Measurements from ENCODE around the gene ALKBH5. TPM values are rescaled to one million over a fixed set of nuclear protein-coding genes. Genes with fewer than 3 reads are reported as not detected.

ALKBH5 gene
- total RNA-seq, 2 experiments from 2014 or later = 122 to 127 TPM

DNA sequence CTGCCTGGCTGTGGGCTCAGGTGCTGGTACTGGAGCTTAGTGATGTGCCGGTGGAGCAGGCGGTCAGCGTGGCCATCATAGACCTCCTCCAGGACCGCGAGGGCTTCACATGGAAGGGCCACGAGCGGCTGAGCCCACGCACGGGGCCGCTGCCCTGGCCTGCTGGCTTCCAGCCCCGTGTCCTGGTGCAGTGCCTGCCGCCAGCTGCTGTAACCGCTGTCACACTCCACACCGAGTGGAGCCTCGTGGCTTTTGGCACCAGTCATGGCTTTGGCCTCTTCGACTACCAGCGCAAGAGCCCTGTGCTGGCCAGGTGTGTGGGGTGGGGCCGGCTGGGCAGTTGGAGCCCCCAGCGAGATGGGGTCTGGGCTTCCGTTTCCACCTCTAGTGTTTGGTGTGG lies 53.8 kb downstream of the ALKBH5 start:
- peaks cover 19% of the 10 kb centered on the region for H3K4me1 Mint-ChIP-seq (ENCODE audit: low read depth)
- DNase-seq = no peak
- intact Hi-C loops (cut with micrococcal nuclease) = no loop called here
- no peaks in the 10 kb centered on the region for H3K9me3 Mint-ChIP-seq
- no peak overlapping the region for H3K4me3 Mint-ChIP-seq
- ChIA-PET POLR2A (no interaction called here), CTCF (interaction anchor here (1.0 kb wide), 1 partner anchor 11 kb away, joined by 4 read pairs; no protein-coding TSS in a partner anchor)
- no peak overlapping the region for H3K27ac Mint-ChIP-seq
- H3K36me3 Mint-ChIP-seq = peaks cover 7% of the 10 kb centered on the region
- no peaks in the 10 kb centered on the region for H3K27me3 Mint-ChIP-seq

DNA sequence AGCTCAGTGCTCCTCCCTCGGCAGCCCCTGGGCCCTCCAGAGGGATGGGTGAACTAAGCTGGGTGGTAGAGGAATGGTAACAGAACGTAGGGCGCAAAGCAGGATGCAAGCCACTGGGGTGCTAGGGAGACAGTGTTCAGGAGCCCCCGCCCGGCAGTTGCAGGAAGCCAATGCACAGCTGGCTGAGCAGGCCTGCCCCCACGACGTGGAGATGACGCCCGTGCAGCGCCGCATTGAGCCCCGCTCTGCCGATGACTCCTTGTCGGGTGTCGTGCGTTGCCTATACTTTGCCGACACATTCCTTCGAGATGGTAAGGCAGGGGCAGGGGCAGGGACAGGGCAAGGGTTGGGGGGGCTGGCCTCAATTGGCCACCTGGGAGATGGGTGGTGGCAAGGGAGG lies 54.7 kb downstream of the ALKBH5 start:
- Mint-ChIP-seq H3K4me3 (no peak overlapping the region), H3K27ac (no peak overlapping the region), H3K36me3 (peaks cover 7% of the 10 kb centered on the region), H3K4me1 (ENCODE audit: low read depth) (peaks cover 19% of the 10 kb centered on the region), H3K27me3 (no peaks in the 10 kb centered on the region), H3K9me3 (no peaks in the 10 kb centered on the region)
- no peak for DNase-seq
- intact Hi-C loops (cut with micrococcal nuclease) = no loop called here
- CTCF ChIA-PET = interaction anchor here (1.0 kb wide), 1 partner anchor 10 kb away, joined by 4 read pairs; no protein-coding TSS in a partner anchor
- POLR2A ChIA-PET = no interaction called here

DNA sequence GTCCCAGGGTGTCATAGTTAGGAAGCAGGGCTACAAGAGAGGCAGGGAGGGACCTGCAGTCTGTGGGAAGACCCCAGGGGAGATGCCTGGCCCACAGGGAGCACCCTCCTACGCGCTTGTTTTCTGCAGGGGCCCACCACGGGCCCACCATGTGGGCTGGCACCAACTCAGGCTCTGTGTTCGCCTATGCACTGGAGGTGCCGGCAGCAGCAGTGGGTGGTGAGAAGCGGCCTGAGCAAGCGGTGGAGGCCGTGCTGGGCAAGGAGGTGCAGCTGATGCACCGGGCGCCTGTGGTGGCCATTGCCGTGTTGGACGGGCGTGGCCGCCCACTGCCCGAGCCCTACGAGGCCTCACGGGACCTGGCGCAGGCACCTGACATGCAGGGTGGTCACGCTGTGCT lies 56.8 kb downstream of the ALKBH5 start:
- no peak overlapping the region for H3K4me3 Mint-ChIP-seq
- no peaks in the 10 kb centered on the region for H3K9me3 Mint-ChIP-seq
- H3K27me3 Mint-ChIP-seq = no peaks in the 10 kb centered on the region
- POLR2A ChIA-PET = no interaction called here
- peaks cover 10% of the 10 kb centered on the region for H3K4me1 Mint-ChIP-seq (ENCODE audit: low read depth)
- H3K36me3 Mint-ChIP-seq = peaks cover 3% of the 10 kb centered on the region
- intact Hi-C loops (cut with micrococcal nuclease) = no loop called here
- no peak overlapping the region for H3K27ac Mint-ChIP-seq
- no peak for DNase-seq
- CTCF ChIA-PET = no interaction called here

DNA sequence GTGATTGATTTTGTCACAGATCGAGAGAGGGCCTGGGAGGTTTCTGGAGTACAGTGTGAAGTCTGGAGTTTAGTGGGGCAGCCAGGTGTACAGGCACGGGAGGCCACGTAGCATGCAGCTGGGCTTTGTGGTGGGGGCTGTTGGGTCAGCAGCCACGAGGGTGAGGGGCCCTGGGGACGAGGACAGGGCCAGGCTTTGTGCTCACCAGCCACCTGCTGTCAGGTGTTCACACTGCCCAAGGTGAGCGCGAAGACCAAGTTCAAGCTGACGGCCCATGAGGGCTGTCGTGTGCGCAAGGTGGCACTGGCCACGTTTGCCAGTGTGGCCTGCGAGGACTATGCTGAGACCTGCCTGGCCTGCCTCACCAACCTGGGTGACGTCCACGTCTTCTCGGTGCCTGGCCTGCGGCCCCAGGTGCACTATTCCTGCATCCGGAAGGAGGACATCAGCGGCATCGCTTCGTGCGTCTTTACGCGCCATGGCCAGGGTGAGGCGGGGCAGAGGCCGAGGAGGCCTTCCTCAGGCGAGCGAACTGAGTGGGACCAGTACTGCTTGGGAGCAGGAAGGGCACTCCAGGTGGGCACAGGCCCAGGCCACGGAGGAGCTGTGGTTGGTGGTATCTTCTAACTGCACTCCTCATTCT lies 57.7 kb downstream of the ALKBH5 start:
- H3K36me3 Mint-ChIP-seq = peaks cover 5% of the 10 kb centered on the region
- CTCF ChIA-PET = no interaction called here

DNA sequence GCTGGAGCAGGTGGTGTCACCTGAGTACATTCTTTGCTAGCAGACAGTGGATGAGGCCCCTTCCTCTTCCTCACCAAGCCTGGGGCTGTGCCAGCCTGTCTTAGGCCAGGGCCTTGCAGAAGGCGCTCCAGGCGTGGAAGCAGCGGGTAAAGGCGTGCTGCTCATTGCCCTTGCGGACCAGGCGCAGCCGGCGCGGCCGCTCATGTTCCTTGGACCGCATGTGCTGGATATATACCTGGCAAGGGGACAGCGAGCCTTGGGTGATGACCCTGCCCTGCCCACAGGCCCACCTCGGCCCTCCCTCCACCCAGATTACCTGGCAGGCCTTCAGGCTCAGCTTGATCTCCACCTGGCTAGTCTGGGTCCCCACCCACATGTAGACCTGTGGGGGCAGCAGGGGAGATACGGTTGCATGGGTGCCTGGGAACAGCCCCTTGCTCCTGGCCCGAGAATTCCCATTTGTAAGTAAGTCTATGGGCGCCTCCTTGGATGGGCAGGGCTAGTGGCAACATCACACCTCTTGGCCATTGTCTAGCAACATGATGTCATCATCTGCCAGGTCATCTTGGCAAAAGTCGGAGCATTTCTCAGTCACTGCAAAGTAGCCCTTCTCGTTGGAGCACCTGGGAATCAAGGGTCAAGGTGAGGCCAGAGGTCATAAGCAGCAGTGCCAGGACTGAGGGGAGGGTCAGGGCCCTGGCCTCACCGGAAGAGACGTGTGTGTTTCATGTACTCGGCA lies 61.6 kb downstream of the ALKBH5 start:
- intact Hi-C loops (cut with micrococcal nuclease) = no loop called here

More for the DNA sequence above, 57.7 kb downstream of the ALKBH5 start:
- DNase-seq = no peak
- intact Hi-C loops (cut with micrococcal nuclease) = no loop called here
- Mint-ChIP-seq H3K27me3 (no peaks in the 10 kb centered on the region), H3K27ac (no peak overlapping the region), H3K9me3 (no peaks in the 10 kb centered on the region), H3K4me3 (no peak overlapping the region), H3K4me1 (ENCODE audit: low read depth) (peaks cover under 1% of the 10 kb centered on the region)
- POLR2A ChIA-PET = no interaction called here

DNA sequence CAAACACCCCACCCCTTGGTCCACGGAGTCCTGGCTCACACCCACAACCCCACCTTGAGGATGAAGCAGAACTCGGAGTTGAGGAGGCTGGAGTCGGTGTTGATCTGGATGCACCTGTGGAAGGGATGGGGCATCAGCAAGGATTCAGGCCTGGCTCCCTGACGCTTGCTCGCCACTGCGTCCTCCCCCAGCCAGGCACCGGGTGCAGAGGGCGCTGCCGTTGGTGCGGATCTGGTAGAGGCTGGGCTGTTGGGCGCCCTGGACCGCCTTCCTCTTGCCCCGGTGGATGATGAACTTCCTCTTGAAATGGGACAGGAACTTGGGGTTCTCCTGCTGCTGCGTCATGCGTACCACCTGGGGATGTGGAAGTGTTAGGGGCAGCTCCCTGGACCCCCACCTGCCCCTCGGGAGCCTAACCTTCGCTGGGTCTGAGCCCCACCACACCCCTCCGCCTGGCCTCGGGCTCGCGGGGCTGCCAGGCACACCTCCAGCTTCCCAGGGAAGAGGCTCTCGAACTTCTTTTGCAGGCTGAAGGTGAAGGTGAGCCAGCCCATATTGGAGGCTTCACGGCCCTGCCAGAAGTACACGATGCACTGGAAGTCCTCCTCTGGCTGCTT lies 62.6 kb downstream of the ALKBH5 start:
- no peak overlapping the region for H3K4me3 Mint-ChIP-seq
- ChIA-PET POLR2A (no interaction called here), CTCF (no interaction called here)
- H3K4me1 Mint-ChIP-seq (ENCODE audit: low read depth) = no peaks in the 10 kb centered on the region
- intact Hi-C loops (cut with micrococcal nuclease) = no loop called here
- DNase-seq = no peak
- no peaks in the 10 kb centered on the region for H3K27me3 Mint-ChIP-seq
- peaks cover 25% of the 10 kb centered on the region for H3K36me3 Mint-ChIP-seq
- no peaks in the 10 kb centered on the region for H3K9me3 Mint-ChIP-seq
- H3K27ac Mint-ChIP-seq = no peak overlapping the region

More for the DNA sequence above, 61.6 kb downstream of the ALKBH5 start:
- H3K36me3 Mint-ChIP-seq = peaks cover 23% of the 10 kb centered on the region
- no peaks in the 10 kb centered on the region for H3K9me3 Mint-ChIP-seq
- ChIA-PET POLR2A (no interaction called here), CTCF (no interaction called here)
- H3K4me1 Mint-ChIP-seq (ENCODE audit: low read depth) = no peaks in the 10 kb centered on the region
- no peaks in the 10 kb centered on the region for H3K27me3 Mint-ChIP-seq
- H3K4me3 Mint-ChIP-seq = no peak overlapping the region
- no peak overlapping the region for H3K27ac Mint-ChIP-seq
- DNase-seq = no peak

DNA sequence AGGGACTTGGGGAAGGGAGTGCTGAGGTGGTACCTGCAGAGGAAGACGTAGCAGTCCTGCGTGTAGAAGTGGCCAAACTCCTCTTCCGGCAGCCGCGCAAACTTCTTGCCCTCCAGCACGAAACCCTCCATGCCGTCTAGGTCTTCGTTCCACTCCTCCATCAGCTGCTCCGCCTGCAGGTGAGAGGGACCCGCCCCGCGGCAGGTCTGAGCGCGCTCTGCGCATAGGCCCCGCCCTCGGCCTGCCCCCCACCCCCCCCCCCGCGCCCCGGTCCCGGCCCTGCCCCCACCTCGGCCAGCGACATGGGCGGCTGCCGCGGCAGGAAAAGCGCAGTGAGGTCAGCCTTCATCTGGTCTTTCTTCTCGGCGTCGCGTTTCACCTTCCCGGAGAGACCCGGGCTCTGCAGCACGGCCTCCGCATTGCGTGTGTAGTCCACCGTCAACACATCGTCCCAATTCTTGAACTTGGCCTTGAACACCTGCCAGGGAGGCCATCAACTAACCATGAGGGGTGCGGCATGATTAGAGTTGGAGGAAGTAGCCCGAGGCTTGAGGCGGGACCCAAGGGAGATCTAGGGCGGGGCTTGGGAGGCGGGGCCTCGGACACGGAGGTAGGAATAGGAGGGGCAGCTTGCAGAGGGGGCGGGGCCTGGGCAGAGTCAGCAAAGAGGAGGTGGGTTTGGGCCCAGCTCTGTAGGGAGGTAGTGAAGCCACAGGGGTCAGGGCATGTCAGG lies 63.4 kb downstream of the ALKBH5 start:
- ChIA-PET CTCF (interaction anchor here (1.0 to 2.3 kb wide), 4 partner anchors 14 to 68 kb away, joined by 3 to 8 read pairs (median 4); partner anchors contain the start of genes MIEF2, SMCR8 and TOP3A), POLR2A (no interaction called here)
- Mint-ChIP-seq H3K9me3 (no peaks in the 10 kb centered on the region), H3K27ac (no peak overlapping the region), H3K4me3 (no peak overlapping the region), H3K36me3 (peaks cover 29% of the 10 kb centered on the region), H3K27me3 (no peaks in the 10 kb centered on the region), H3K4me1 (ENCODE audit: low read depth) (no peaks in the 10 kb centered on the region)
- intact Hi-C loops (cut with micrococcal nuclease) = no loop called here
- DNase-seq = peak; percentile 58

DNA sequence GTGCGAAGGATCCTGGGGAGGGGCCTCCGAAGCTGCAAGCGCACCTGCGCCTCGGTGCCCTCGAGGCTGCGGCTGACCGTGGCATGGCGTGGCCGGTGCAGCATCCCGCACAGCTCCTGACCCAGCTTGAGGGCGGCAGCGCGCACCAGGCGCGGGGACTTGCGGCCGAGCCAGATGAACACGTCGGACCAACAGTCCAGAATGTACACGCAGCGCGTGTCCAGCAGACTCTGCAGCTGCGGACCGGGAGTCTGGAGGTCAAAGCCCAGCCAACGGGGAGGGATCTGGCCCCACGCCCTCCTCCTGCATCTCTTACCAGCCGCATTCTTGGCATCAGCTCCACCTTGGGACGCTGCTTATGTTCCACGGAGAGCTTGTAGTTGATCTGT lies 64.0 kb downstream of the ALKBH5 start:
- DNase-seq = no peak
- H3K27me3 Mint-ChIP-seq = no peaks in the 10 kb centered on the region
- POLR2A ChIA-PET = interaction anchor here (0.9 kb wide), 1 partner anchor 14 kb away, joined by 3 read pairs; no protein-coding TSS in a partner anchor
- CTCF ChIA-PET = interaction anchor here (1.0 to 2.3 kb wide), 5 partner anchors 12 to 67 kb away, joined by 3 to 8 read pairs (median 4); partner anchors contain the start of genes MIEF2, SMCR8 and TOP3A
- H3K9me3 Mint-ChIP-seq = no peaks in the 10 kb centered on the region
- no peak overlapping the region for H3K4me3 Mint-ChIP-seq
- H3K27ac Mint-ChIP-seq = no peak overlapping the region
- peaks cover 29% of the 10 kb centered on the region for H3K36me3 Mint-ChIP-seq
- no peaks in the 10 kb centered on the region for H3K4me1 Mint-ChIP-seq (ENCODE audit: low read depth)
- intact Hi-C loops (cut with micrococcal nuclease) = no loop called here

DNA sequence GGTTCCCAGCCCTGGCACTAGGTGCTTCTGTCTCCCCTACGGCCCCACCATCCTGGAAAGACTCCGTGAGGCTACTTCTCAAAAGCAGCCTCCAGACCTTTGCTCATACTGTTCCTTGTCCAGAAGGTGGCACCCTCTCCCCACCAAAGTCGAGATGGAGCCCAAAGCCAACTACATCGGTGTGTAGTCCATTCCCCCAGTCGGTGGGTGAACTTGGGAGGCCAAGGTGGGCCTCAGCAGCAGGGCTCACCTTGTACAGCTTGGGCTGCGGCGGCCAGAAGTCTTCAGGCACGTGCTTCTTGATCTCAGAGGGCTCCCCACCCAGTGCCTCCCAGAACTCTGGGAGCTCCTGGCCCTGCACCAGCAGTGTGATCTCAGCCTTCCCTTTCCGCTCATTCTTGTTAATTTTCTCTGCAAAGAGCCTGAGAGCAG lies 64.7 kb downstream of the ALKBH5 start:
- Mint-ChIP-seq H3K27me3 (no peaks in the 10 kb centered on the region), H3K9me3 (no peaks in the 10 kb centered on the region), H3K4me1 (ENCODE audit: low read depth) (no peaks in the 10 kb centered on the region), H3K4me3 (no peak overlapping the region), H3K27ac (peak overlapping the region; percentile 38), H3K36me3 (peaks cover 30% of the 10 kb centered on the region)
- peak; percentile 78 for DNase-seq
- ChIA-PET POLR2A (interaction anchor here (0.9 kb wide), 1 partner anchor 13 kb away, joined by 3 read pairs; no protein-coding TSS in a partner anchor), CTCF (interaction anchor here (0.8 to 2.3 kb wide), 8 partner anchors 10 to 84 kb away, joined by 3 to 8 read pairs (median 4); partner anchors contain the start of genes SMCR8 and TOP3A)
- intact Hi-C loops (cut with micrococcal nuclease) = no loop called here

DNA sequence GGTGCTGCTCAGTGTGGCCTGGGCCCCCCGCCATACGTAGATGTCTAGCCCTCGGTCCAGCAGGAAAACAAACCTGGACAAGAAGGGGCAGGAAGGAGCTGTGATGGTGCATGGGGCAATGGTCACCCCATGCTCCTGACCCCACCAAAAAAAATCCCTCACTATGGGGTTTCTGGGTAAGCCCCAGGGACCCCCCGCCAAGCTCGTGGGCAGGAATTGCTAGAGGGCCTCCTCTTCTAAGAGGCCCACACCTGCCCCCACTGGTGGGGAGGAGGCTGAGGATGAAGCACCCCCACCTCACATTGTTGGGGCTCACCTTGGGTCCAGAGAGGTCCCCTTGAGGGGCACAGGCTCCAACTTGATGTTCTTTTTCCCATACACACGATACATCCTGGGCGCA lies 65.2 kb downstream of the ALKBH5 start:
- H3K4me3 Mint-ChIP-seq = no peak overlapping the region
- H3K36me3 Mint-ChIP-seq = peaks cover 34% of the 10 kb centered on the region
- ChIA-PET POLR2A (no interaction called here), CTCF (interaction anchor here (0.8 to 2.3 kb wide), 7 partner anchors 11 to 84 kb away, joined by 3 to 8 read pairs (median 4); no protein-coding TSS in a partner anchor)
- no peaks in the 10 kb centered on the region for H3K9me3 Mint-ChIP-seq
- H3K4me1 Mint-ChIP-seq (ENCODE audit: low read depth) = no peaks in the 10 kb centered on the region
- intact Hi-C loops (cut with micrococcal nuclease) = no loop called here
- no peak overlapping the region for H3K27ac Mint-ChIP-seq
- H3K27me3 Mint-ChIP-seq = no peaks in the 10 kb centered on the region
- no peak for DNase-seq

DNA sequence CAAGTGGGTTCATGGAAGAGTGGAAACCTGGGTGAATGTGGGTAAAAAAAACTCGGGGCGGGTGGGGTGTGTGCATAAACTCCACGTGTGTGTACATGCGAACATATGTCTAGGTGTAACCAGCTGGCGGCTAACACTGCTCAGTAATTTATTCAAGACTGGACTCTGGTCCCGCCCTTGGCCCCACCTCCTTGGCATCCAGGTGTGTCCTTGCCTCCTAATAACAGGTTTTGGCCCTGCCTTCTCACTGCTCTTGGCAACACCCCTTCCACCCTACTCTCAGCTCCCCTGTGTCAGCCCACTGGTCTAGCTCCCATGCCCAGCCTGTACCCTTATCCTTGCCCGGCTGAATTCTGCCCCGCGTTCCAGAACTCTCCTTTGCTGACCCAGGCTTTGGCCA lies 66.6 kb downstream of the ALKBH5 start:
- Mint-ChIP-seq H3K9me3 (no peaks in the 10 kb centered on the region), H3K27ac (no peak overlapping the region), H3K36me3 (peaks cover 38% of the 10 kb centered on the region), H3K27me3 (no peaks in the 10 kb centered on the region), H3K4me1 (ENCODE audit: low read depth) (no peaks in the 10 kb centered on the region), H3K4me3 (no peak overlapping the region)
- CTCF ChIA-PET = no interaction called here
- no peak for DNase-seq
- intact Hi-C loops (cut with micrococcal nuclease) = no loop called here
- POLR2A ChIA-PET = no interaction called here

DNA sequence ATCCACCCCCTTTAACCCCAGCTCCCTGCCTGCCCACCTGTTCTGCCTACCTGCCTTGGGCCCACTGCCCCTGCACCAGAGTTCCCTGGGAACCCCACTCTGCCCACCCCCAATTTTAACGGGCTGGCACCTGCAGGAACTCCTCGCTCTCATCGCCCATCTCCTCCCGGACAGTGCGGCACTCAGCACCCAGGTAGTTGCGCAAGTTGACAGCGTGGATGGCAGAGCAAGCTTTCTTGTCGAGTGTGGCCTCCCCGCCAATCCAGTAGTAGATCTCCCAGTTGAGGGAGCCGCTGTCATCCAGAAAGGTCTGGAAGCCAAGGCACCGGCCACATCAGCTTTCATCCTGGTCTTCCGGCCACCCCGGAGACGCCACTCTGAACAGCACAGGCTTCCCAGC lies 67.1 kb downstream of the ALKBH5 start:
- CTCF ChIA-PET = no interaction called here
- no peak overlapping the region for H3K4me3 Mint-ChIP-seq
- H3K9me3 Mint-ChIP-seq = no peaks in the 10 kb centered on the region
- no peaks in the 10 kb centered on the region for H3K27me3 Mint-ChIP-seq
- H3K36me3 Mint-ChIP-seq = peaks cover 39% of the 10 kb centered on the region
- H3K4me1 Mint-ChIP-seq (ENCODE audit: low read depth) = no peaks in the 10 kb centered on the region
- POLR2A ChIA-PET = no interaction called here
- H3K27ac Mint-ChIP-seq = no peak overlapping the region
- intact Hi-C loops (cut with micrococcal nuclease) = no loop called here
- DNase-seq = no peak

Data from activated CD4-positive, alpha-beta memory T cell treated with anti-CD3 and anti-CD28 coated beads for 36 hours (primary cell).